ENCODE data around the gene SDK1.

SDK1 gene

GRCh38 chr7:3518546-3518945 lies 217.5 kb downstream of the SDK1 start:
- Histone ChIP-seq H3K4me3 (ENCODE audit: low read depth, low read length) (no peak overlapping the region), H3K9me3 (ENCODE audit: control insufficient read depth, insufficient read depth, low read depth, low read length) (no peaks in the 10 kb centered on the region), H3K27ac (ENCODE audit: extremely low read depth, low read depth, low read length) (no peak overlapping the region), H3K36me3 (ENCODE audit: control insufficient read depth in 2 of 2, insufficient read depth in 1 of 2, low read length in 2 of 2) (no peaks in the 10 kb centered on the region), H3K4me1 (ENCODE audit: control insufficient read depth, insufficient read depth, low read length) (peaks cover 21% of the 10 kb centered on the region)
- ChIA-PET CTCF (interaction anchor here (0.7 kb wide), 1 partner anchor 46 kb away, joined by 3 read pairs; no protein-coding TSS in a partner anchor), POLR2A (no interaction called here)
- TF ChIP-seq ZNF785 (tag by site-specific recombination; IDR thresholded peaks at IDR 0.05) (no peak), ZNF416 (tag by site-specific recombination; IDR thresholded peaks at IDR 0.05) (no peak)

- no peak overlapping the region for H3K4me3 ChIP-seq (ENCODE audit: low read depth, low read length)
- POLR2A ChIA-PET: no interaction called here
- TF ChIP-seq ZNF423 (tag by site-specific recombination; IDR thresholded peaks at IDR 0.05) (no peak), ZNF280D (tag by site-specific recombination; IDR thresholded peaks at IDR 0.05) (no peak), KLF7 (tag by site-specific recombination; IDR thresholded peaks at IDR 0.05; ENCODE audit: borderline replicate concordance) (no peak), KLF1 (tag by site-specific recombination; IDR thresholded peaks at IDR 0.05) (no peak), KLF17 (tag by site-specific recombination; IDR thresholded peaks at IDR 0.05) (no peak), ZBTB20 (tag by site-specific recombination; IDR thresholded peaks at IDR 0.05) (no peak), ZNF701 (tag by site-specific recombination; IDR thresholded peaks at IDR 0.05) (no peak), ZNF266 (tag by site-specific recombination; IDR thresholded peaks at IDR 0.05; ENCODE audit: low read depth) (no peak), KLF9 (tag by site-specific recombination; IDR thresholded peaks at IDR 0.05; ENCODE audit: low read depth) (no peak), ZNF571 (tag by site-specific recombination; IDR thresholded peaks at IDR 0.05) (no peak), PRDM6 (tag by site-specific recombination; IDR thresholded peaks at IDR 0.05) (no peak), ZNF600 (tag by site-specific recombination; IDR thresholded peaks at IDR 0.05) (no peak), PATZ1 (tag by site-specific recombination; IDR thresholded peaks at IDR 0.05) (no peak), OSR2 (tag by site-specific recombination; IDR thresholded peaks at IDR 0.05) (no peak)
These were observed 219.2 kb downstream of the SDK1 start for GRCh38 chr7:3520206-3520605.

More at GRCh38 chr7:3520206-3520605, 219.2 kb downstream of the SDK1 start:
- Histone ChIP-seq H3K27ac (ENCODE audit: extremely low read depth, low read depth, low read length) (no peak overlapping the region), H3K4me1 (ENCODE audit: control insufficient read depth, insufficient read depth, low read length) (peaks cover 21% of the 10 kb centered on the region), H3K36me3 (ENCODE audit: control insufficient read depth in 2 of 2, insufficient read depth in 1 of 2, low read length in 2 of 2) (no peaks in the 10 kb centered on the region), H3K9me3 (ENCODE audit: control insufficient read depth, insufficient read depth, low read depth, low read length) (no peaks in the 10 kb centered on the region)
- CTCF ChIA-PET: no interaction called here

Data from HEK293 (cell line).